HEK293 (cell line): ENCODE results near the gene PLK1.
"Not testable (repeated sequence)": the region's sequence is repeated elsewhere in the genome, so short reads cannot be mapped to it uniquely, and the experiment has no call there.

Experiments used
- CTCF ChIA-PET: fragments of 350-600 bp; formaldehyde crosslinking; extraction: SDS; loops from one replicate; lab custom pipeline; 2021; ENCODE audit warnings: antibody characterized with exemption; lab: Yijun Ruan, JAX
- POLR2A ChIA-PET: fragments of 300-600 bp; formaldehyde crosslinking; extraction: SDS; loops from one replicate; lab custom pipeline; 2020; ENCODE audit warnings: antibody characterized with exemption, inconsistent platforms; lab: Yijun Ruan, JAX
- H3K27ac ChIP-seq: fragments of 200-500 bp; sonication (Bioruptor generic); 2 replicates; pipeline ENCODE4 v1.5.1; 2014; ENCODE audit warnings: low read depth, low read length, control low read depth, inconsistent platforms; ENCODE audit errors: extremely low read depth
- H3K36me3 ChIP-seq, 2 experiments: fragments of 200-500 bp in 1 of 2; sonication (Bioruptor generic) in 1 of 2; 1 replicate in 1 of 2; 2 replicates in 1 of 2; pipeline ENCODE4 v1.5.1; 2014 to 2017; ENCODE audit warnings: inconsistent platforms in 2 of 2, low read length in 2 of 2; ENCODE audit not compliant: control insufficient read depth in 2 of 2, insufficient read depth in 1 of 2
- H3K4me1 ChIP-seq: fragments of 200-500 bp; sonication (Bioruptor generic); 2 replicates; pipeline ENCODE4 v1.5.1; 2014; ENCODE audit warnings: mild to moderate bottlenecking, low read length, inconsistent platforms; ENCODE audit not compliant: control insufficient read depth, insufficient read depth
- H3K4me3 ChIP-seq: 2 replicates; pipeline ENCODE4 v1.5.1; 2011; ENCODE audit warnings: low read depth, mild to moderate bottlenecking, control low read depth, low read length, moderate library complexity
- H3K9me3 ChIP-seq: fragments of 200-500 bp; sonication (Bioruptor generic); 2 replicates; pipeline ENCODE4 v1.5.1; 2014; ENCODE audit warnings: low read depth, low read length, inconsistent platforms; ENCODE audit not compliant: control insufficient read depth, insufficient read depth
- BCL11A ChIP-seq: fragments of 450-650 bp; formaldehyde crosslinking; IDR thresholded peaks from 2 replicates; pipeline ENCODE4 v1.5.1; 2016; ENCODE audit warnings: low read depth, missing biosample characterization, missing genetic modification characterization
- BCL11B ChIP-seq: fragments of 450-650 bp; formaldehyde crosslinking; IDR thresholded peaks from 2 replicates; pipeline ENCODE4 v1.5.1; 2016; ENCODE audit warnings: low read depth, missing biosample characterization, missing genetic modification characterization
- KLF9 ChIP-seq: fragments of 450-650 bp; formaldehyde crosslinking; IDR thresholded peaks from 2 replicates; pipeline ENCODE4 v1.5.1; 2016; ENCODE audit warnings: missing biosample characterization, missing genetic modification characterization, low read depth
- REPIN1 ChIP-seq: fragments of 450-650 bp; formaldehyde crosslinking; IDR thresholded peaks from 2 replicates; pipeline ENCODE4 v1.5.1; 2017; ENCODE audit warnings: missing biosample characterization, missing genetic modification characterization, low read depth
- SALL2 ChIP-seq: fragments of 450-650 bp; formaldehyde crosslinking; IDR thresholded peaks from 2 replicates; pipeline ENCODE4 v1.5.0; 2017; ENCODE audit warnings: missing biosample characterization, mild to moderate bottlenecking, missing genetic modification characterization, borderline replicate concordance
- SETDB1 ChIP-seq: IDR thresholded peaks from one replicate; pipeline ENCODE4 v1.6.1; 2017; ENCODE audit warnings: mild to moderate bottlenecking, low read length, moderate library complexity, mixed read lengths; ENCODE audit not compliant: insufficient read length
- ZBTB1 ChIP-seq: fragments of 450-650 bp; formaldehyde crosslinking; IDR thresholded peaks from 2 replicates; pipeline ENCODE4 v1.5.1; 2016; ENCODE audit warnings: missing biosample characterization, missing genetic modification characterization
- ZNF10 ChIP-seq: fragments of 450-650 bp; formaldehyde crosslinking; IDR thresholded peaks from 2 replicates; pipeline ENCODE4 v1.5.1; 2017; ENCODE audit warnings: missing biosample characterization, missing genetic modification characterization
- ZNF132 ChIP-seq: fragments of 450-650 bp; formaldehyde crosslinking; IDR thresholded peaks from 2 replicates; pipeline ENCODE4 v1.5.1; 2017; ENCODE audit warnings: missing biosample characterization, missing genetic modification characterization, borderline replicate concordance
- ZNF184 ChIP-seq: fragments of 450-650 bp; IDR thresholded peaks from 2 replicates; pipeline ENCODE4 v1.5.1; 2018; ENCODE audit warnings: missing biosample characterization, mild to moderate bottlenecking, missing genetic modification characterization
- ZNF2 ChIP-seq: fragments of 450-650 bp; formaldehyde crosslinking; IDR thresholded peaks from 2 replicates; pipeline ENCODE4 v1.5.1; 2016; ENCODE audit warnings: missing biosample characterization, missing genetic modification characterization
- ZNF366 ChIP-seq: fragments of 450-650 bp; formaldehyde crosslinking; conservative IDR thresholded peaks from 2 replicates; pipeline ENCODE4 v1.5.1; 2016; ENCODE audit warnings: missing biosample characterization, missing genetic modification characterization
- ZNF416 ChIP-seq: fragments of 450-650 bp; formaldehyde crosslinking; IDR thresholded peaks from 2 replicates; pipeline ENCODE4 v1.5.1; 2016; ENCODE audit warnings: missing biosample characterization, missing genetic modification characterization
- ZNF514 ChIP-seq: fragments of 450-650 bp; formaldehyde crosslinking; IDR thresholded peaks from 2 replicates; pipeline ENCODE4 v1.5.1; 2016; ENCODE audit warnings: missing biosample characterization, missing genetic modification characterization
- ZNF544 ChIP-seq: fragments of 450-650 bp; formaldehyde crosslinking; IDR thresholded peaks from 2 replicates; pipeline ENCODE4 v1.5.0; 2017; ENCODE audit warnings: missing biosample characterization, missing genetic modification characterization
- ZNF571 ChIP-seq: fragments of 450-650 bp; formaldehyde crosslinking; IDR thresholded peaks from 2 replicates; pipeline ENCODE4 v1.5.0; 2017; ENCODE audit warnings: missing biosample characterization, missing genetic modification characterization
- ZNF626 ChIP-seq: fragments of 450-650 bp; sonication (Bioruptor Pico); formaldehyde crosslinking; IDR thresholded peaks from 2 replicates; pipeline ENCODE4 v1.5.1; 2018; ENCODE audit warnings: missing biosample characterization, missing genetic modification characterization, inconsistent platforms
- ZNF664 ChIP-seq: fragments of 450-650 bp; formaldehyde crosslinking; IDR thresholded peaks from 2 replicates; pipeline ENCODE4 v1.5.1; 2016; ENCODE audit warnings: missing biosample characterization, missing genetic modification characterization
- ZNF791 ChIP-seq: fragments of 450-650 bp; formaldehyde crosslinking; IDR thresholded peaks from 2 replicates; pipeline ENCODE4 v1.5.1; 2016; ENCODE audit warnings: missing biosample characterization, missing genetic modification characterization
- ZNF792 ChIP-seq: fragments of 450-650 bp; formaldehyde crosslinking; IDR thresholded peaks from 2 replicates; pipeline ENCODE4 v1.5.1; 2016; ENCODE audit warnings: missing biosample characterization, missing genetic modification characterization
- ZSCAN4 ChIP-seq: fragments of 450-650 bp; formaldehyde crosslinking; IDR thresholded peaks from 2 replicates; pipeline ENCODE4 v1.5.1; 2017; ENCODE audit warnings: missing biosample characterization, missing genetic modification characterization
- TF ChIP-seq, protein P1 (sequence below): fragments of 450-650 bp; formaldehyde crosslinking; IDR thresholded peaks from 2 replicates; pipeline ENCODE4 v1.5.0; 2017; ENCODE audit warnings: missing biosample characterization, missing genetic modification characterization, borderline replicate concordance
- TF ChIP-seq, protein P2 (sequence below): fragments of 450-650 bp; formaldehyde crosslinking; IDR thresholded peaks from 2 replicates; pipeline ENCODE4 v1.5.1; 2016; ENCODE audit warnings: missing biosample characterization, missing genetic modification characterization
- TF ChIP-seq, protein P3 (sequence below): fragments of 450-650 bp; formaldehyde crosslinking; IDR thresholded peaks from 2 replicates; pipeline ENCODE4 v1.5.1; 2017; ENCODE audit warnings: missing biosample characterization, missing genetic modification characterization

Gene PLK1

GRCh38 chr16:23734176-23734893, 55.6 kb downstream of the PLK1 start (continued):
- TF ChIP-seq ZNF791 (tag by site-specific recombination) (no peak), REPIN1 (tag by site-specific recombination) (no peak), ZNF664 (tag by site-specific recombination) (no peak)

GRCh38 chr16:23737423-23738028, 58.8 kb downstream of the PLK1 start:
- not testable (repeated sequence) for H3K4me3 ChIP-seq, H3K9me3 ChIP-seq
- TF ChIP-seq ZNF366 (tag by site-specific recombination), result 0 out of 2 replicates have a peak, but pooled peaks have one; percentile 20
- TF ChIP-seq, all 188 proteins: peak for 1; not testable (repeated sequence) for 187
- H3K27ac ChIP-seq, POLR2A ChIA-PET, H3K36me3 ChIP-seq, H3K4me1 ChIP-seq: not testable (repeated sequence)
- CTCF ChIA-PET, result interaction anchor here (0.7 to 1.7 kb wide), 4 partner anchors 66 to 1088 kb away, joined by 3 to 5 read pairs (median 3); no protein-coding TSS in a partner anchor

DNA sequence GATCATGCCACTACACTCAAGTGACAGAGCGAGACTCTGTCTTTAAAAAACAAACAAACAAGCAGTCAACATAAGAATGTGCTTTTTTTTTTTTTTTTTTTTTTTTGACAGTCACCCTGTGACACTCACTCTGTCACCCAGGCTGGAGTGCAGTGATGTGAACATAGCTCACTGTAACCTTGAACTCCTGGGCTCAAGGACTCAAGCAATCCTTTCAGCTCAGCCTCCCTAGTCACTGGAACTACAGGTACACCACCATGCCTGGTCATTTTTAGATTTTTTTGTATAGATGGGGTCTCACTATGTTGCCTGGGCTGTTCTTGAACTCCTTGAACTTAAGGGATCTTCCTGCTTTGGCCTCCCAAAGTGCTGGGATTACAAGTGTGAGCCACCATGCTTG, 60.8 kb downstream of the PLK1 start:
- no peak for TF ChIP-seq ZNF792 (tag by site-specific recombination)
- no peak for TF ChIP-seq ZNF416 (tag by site-specific recombination)
- TF ChIP-seq KLF9, result no peak
- no peak for TF ChIP-seq ZBTB1 (tag by site-specific recombination)
- no peak for TF ChIP-seq SETDB1
- TF ChIP-seq, protein P1, sequence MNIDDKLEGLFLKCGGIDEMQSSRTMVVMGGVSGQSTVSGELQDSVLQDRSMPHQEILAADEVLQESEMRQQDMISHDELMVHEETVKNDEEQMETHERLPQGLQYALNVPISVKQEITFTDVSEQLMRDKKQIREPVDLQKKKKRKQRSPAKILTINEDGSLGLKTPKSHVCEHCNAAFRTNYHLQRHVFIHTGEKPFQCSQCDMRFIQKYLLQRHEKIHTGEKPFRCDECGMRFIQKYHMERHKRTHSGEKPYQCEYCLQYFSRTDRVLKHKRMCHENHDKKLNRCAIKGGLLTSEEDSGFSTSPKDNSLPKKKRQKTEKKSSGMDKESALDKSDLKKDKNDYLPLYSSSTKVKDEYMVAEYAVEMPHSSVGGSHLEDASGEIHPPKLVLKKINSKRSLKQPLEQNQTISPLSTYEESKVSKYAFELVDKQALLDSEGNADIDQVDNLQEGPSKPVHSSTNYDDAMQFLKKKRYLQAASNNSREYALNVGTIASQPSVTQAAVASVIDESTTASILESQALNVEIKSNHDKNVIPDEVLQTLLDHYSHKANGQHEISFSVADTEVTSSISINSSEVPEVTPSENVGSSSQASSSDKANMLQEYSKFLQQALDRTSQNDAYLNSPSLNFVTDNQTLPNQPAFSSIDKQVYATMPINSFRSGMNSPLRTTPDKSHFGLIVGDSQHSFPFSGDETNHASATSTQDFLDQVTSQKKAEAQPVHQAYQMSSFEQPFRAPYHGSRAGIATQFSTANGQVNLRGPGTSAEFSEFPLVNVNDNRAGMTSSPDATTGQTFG (tag by site-specific recombination), result no peak
- no peak for TF ChIP-seq ZNF571 (tag by site-specific recombination)
- no peak for TF ChIP-seq ZNF514 (tag by site-specific recombination)
- TF ChIP-seq BCL11B (tag by site-specific recombination), result no peak
- TF ChIP-seq, protein P2, sequence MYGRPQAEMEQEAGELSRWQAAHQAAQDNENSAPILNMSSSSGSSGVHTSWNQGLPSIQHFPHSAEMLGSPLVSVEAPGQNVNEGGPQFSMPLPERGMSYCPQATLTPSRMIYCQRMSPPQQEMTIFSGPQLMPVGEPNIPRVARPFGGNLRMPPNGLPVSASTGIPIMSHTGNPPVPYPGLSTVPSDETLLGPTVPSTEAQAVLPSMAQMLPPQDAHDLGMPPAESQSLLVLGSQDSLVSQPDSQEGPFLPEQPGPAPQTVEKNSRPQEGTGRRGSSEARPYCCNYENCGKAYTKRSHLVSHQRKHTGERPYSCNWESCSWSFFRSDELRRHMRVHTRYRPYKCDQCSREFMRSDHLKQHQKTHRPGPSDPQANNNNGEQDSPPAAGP (tag by site-specific recombination), result no peak
- TF ChIP-seq ZSCAN4 (tag by site-specific recombination), result no peak
- no peak for TF ChIP-seq ZNF544 (tag by site-specific recombination)
- TF ChIP-seq ZNF184 (tag by site-specific recombination), result no peak
- no peak for TF ChIP-seq ZNF626
- no peak for TF ChIP-seq ZNF132 (tag by site-specific recombination)
- no peak for TF ChIP-seq ZNF10
- TF ChIP-seq, protein P3, sequence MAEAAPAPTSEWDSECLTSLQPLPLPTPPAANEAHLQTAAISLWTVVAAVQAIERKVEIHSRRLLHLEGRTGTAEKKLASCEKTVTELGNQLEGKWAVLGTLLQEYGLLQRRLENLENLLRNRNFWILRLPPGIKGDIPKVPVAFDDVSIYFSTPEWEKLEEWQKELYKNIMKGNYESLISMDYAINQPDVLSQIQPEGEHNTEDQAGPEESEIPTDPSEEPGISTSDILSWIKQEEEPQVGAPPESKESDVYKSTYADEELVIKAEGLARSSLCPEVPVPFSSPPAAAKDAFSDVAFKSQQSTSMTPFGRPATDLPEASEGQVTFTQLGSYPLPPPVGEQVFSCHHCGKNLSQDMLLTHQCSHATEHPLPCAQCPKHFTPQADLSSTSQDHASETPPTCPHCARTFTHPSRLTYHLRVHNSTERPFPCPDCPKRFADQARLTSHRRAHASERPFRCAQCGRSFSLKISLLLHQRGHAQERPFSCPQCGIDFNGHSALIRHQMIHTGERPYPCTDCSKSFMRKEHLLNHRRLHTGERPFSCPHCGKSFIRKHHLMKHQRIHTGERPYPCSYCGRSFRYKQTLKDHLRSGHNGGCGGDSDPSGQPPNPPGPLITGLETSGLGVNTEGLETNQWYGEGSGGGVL (tag by site-specific recombination), result no peak
- no peak for TF ChIP-seq BCL11A (tag by site-specific recombination)
- no peak for TF ChIP-seq ZNF2 (tag by site-specific recombination)
- no peak for TF ChIP-seq SALL2 (tag by site-specific recombination)
- TF ChIP-seq, all 188 proteins: peak for 0
- H3K4me3 ChIP-seq, result no peak overlapping the region
- CTCF ChIA-PET, result interaction anchor here (1.5 kb wide), 1 partner anchor 64 kb away, joined by 4 read pairs; no protein-coding TSS in a partner anchor
- H3K36me3 ChIP-seq, result no peaks in the 10 kb centered on the region
- POLR2A ChIA-PET, result no interaction called here
- H3K9me3 ChIP-seq, result no peaks in the 10 kb centered on the region
- no peaks in the 10 kb centered on the region for H3K4me1 ChIP-seq
- no peak overlapping the region for H3K27ac ChIP-seq
